ENCODE measurements around the gene SGK1.
A peak's percentile ranks its signal among the peaks of the same experiment; 100 is the strongest.
"Not testable (repeated sequence)": the region's sequence is repeated elsewhere in the genome, so short reads cannot be mapped to it uniquely, and the experiment has no call there.

SGK1 gene

DNA sequence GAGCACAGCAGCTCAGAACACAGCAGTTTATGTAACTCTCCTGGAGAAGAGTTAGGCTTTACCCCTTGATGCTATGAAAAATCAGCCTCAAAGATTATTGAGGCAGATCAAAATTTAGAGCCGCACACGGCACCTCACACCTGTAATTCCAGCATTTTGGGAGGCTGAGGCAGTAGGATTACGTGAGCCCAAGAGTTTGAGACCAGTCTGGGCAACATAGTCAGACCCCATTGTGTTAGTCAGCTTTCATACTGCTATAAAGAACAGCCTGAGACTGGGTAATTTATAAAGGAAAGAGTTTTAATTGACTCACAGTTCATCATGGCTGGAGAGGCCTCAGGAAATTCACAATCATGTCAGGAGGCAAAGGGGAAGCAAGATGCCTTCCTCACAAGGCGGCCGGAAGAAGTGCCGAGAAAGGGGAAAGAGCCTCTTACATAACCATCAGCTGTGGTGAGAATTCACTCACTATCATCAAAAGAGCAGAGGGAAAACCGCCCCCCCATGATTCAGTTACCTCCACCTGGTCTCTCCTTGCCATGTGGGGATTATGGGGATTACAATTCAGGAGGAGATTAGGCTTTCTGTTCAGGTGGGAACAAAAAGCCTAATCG lies 87.7 kb downstream of the SGK1 start:
- no peak for TF ChIP-seq POLR2A (IDR thresholded peaks at IDR 0.05; ENCODE audit: low read depth, low read length)
- no peak for TF ChIP-seq TAF1 (IDR thresholded peaks at IDR 0.05; ENCODE audit: borderline replicate concordance, low read depth, low read length)
- no peak for TF ChIP-seq POLR2AphosphoS5 (IDR thresholded peaks at IDR 0.05; ENCODE audit: low read depth, low read length)
- DNase-seq (ENCODE audit: insufficient read length) (no peak), FAIRE-seq (no peak)

- FAIRE-seq, result no peak
- no peak for TF ChIP-seq TAF1 (IDR thresholded peaks at IDR 0.05; ENCODE audit: borderline replicate concordance, low read depth, low read length)
- TF ChIP-seq POLR2A (IDR thresholded peaks at IDR 0.05; ENCODE audit: low read depth, low read length), result no peak
- no peak for TF ChIP-seq POLR2AphosphoS5 (IDR thresholded peaks at IDR 0.05; ENCODE audit: low read depth, low read length)
- no peak for DNase-seq (ENCODE audit: insufficient read length)
Measured at GRCh38 chr6:134229520-134229919, 88.4 kb downstream of the SGK1 start.

- no peak for FAIRE-seq
- no peak for TF ChIP-seq TAF1 (IDR thresholded peaks at IDR 0.05; ENCODE audit: borderline replicate concordance, low read depth, low read length)
- TF ChIP-seq POLR2A (IDR thresholded peaks at IDR 0.05; ENCODE audit: low read depth, low read length), result no peak
- TF ChIP-seq POLR2AphosphoS5 (IDR thresholded peaks at IDR 0.05; ENCODE audit: low read depth, low read length), result no peak
- no peak for DNase-seq (ENCODE audit: insufficient read length)
Measured at GRCh38 chr6:134223796-134224420, 94.0 kb downstream of the SGK1 start.

GRCh38 chr6:134221250-134221649 lies 96.7 kb downstream of the SGK1 start:
- TF ChIP-seq POLR2AphosphoS5 (IDR thresholded peaks at IDR 0.05; ENCODE audit: low read depth, low read length) (no peak), POLR2A (IDR thresholded peaks at IDR 0.05; ENCODE audit: low read depth, low read length) (no peak), TAF1 (IDR thresholded peaks at IDR 0.05; ENCODE audit: borderline replicate concordance, low read depth, low read length) (no peak)
- no peak for DNase-seq (ENCODE audit: insufficient read length)
- no peak for FAIRE-seq

GRCh38 chr6:134217798-134218140 lies 100.1 kb downstream of the SGK1 start:
- DNase-seq (ENCODE audit: insufficient read length) (no peak), FAIRE-seq (no peak)
- no peak for TF ChIP-seq POLR2AphosphoS5 (IDR thresholded peaks at IDR 0.05; ENCODE audit: low read depth, low read length)

DNA sequence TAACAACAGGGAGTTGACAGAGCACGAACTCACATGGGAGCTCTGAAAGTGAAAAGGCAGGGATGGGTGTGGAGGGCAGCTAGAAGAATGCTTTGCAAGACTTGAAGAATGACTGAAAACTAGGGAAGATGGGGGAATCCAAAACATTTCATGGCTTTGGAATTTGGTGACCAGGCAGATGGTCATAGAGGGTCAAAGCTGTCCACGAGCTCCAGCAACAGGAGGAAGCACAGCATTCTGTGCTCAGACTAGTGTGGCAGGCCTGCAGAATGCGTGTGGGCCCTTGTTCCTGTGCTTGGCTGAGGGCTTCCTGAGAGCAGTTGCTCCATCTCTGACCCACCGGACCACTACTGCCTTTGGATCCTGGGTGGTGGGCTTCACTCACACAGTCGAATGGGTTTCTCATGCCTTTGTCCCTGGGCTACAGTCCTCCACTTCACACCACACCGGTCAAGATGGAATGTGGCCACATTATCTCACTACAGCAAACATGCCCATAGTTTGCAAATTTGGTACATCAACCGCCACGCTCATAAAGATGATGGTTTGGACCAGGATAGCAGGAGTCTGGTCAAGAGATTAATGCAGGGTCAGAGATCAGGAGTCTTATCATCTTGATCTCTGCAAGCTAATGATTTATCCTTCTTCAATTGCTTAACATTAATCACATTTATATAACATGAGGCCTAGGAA lies 100.7 kb downstream of the SGK1 start:
- no peak for DNase-seq (ENCODE audit: insufficient read length)
- FAIRE-seq, result no peak
- TF ChIP-seq TAF1 (IDR thresholded peaks at IDR 0.05; ENCODE audit: borderline replicate concordance, low read depth, low read length), result no peak

GRCh38 chr6:134216301-134217010 lies 101.5 kb downstream of the SGK1 start:
- DNase-seq (ENCODE audit: insufficient read length), result no peak
- TF ChIP-seq POLR2AphosphoS5 (IDR thresholded peaks at IDR 0.05; ENCODE audit: low read depth, low read length) (no peak), TAF1 (IDR thresholded peaks at IDR 0.05; ENCODE audit: borderline replicate concordance, low read depth, low read length) (no peak), POLR2A (IDR thresholded peaks at IDR 0.05; ENCODE audit: low read depth, low read length) (no peak)
- FAIRE-seq, result peak; percentile 14

DNA sequence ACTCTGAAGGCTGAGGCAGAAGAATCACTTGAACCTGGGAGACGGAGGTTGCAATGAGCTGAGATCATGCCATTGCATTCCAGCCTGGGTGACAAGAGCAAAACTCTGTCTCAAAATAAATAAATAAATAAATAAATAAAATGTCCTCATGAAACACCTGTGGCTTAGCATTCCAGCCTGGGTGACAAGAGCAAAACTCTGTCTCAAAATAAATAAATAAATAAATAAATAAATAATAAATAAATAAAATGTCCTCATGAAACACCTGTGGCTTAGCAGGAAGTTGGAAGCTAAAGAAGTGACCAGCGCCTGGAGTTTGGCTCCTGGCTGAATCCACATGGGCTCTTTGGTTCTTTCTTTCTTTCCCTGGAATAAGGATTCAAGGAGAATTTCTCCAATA lies 104.5 kb downstream of the SGK1 start:
- FAIRE-seq; DNase-seq (ENCODE audit: insufficient read length): not testable (repeated sequence)

DNA sequence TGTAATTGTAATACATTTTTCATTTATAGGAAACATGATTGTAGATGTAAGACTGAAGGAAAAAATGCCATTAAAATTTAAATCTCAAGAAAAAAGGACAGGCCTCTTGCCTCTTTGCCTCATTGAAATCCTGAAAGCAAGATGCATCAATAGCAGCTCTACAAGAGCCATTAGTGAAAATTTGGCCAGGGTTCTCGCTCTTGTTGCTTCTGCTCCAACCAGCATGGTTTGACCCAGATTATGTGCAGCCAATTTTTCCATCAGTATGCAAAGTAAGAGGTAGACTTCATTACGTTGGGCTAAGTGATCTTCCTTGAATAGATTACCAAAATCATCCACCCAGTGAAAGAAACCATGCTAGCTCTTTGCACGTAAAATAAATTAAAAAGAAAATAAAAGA lies 106.6 kb downstream of the SGK1 start:
- DNase-seq (ENCODE audit: insufficient read length), result no peak
- TF ChIP-seq POLR2A (IDR thresholded peaks at IDR 0.05; ENCODE audit: low read depth, low read length) (no peak), POLR2AphosphoS5 (IDR thresholded peaks at IDR 0.05; ENCODE audit: low read depth, low read length) (no peak), TAF1 (IDR thresholded peaks at IDR 0.05; ENCODE audit: borderline replicate concordance, low read depth, low read length) (no peak)
- no peak for FAIRE-seq

DNA sequence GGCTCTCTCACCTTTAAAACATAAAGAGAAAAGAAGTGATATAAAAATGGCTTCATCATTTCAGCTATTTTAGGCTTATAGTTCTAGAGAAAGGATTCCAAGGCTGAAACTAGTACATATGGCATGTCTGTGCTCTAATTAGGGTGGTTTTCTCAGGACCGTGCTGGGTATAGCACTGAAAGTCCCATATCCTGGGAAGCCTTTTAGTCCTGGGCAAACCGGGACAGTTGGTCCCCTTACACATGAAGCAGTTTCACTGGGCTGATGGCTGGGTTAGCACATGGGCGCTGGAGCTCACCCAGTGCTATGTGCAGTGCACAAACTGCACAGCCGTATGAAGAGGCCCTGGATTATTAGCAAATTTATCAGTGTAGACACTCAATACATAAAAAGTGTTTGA lies 110.5 kb downstream of the SGK1 start:
- no peak for FAIRE-seq
- TF ChIP-seq POLR2AphosphoS5 (IDR thresholded peaks at IDR 0.05; ENCODE audit: low read depth, low read length) (no peak), POLR2A (IDR thresholded peaks at IDR 0.05; ENCODE audit: low read depth, low read length) (no peak), TAF1 (IDR thresholded peaks at IDR 0.05; ENCODE audit: borderline replicate concordance, low read depth, low read length) (no peak)
- no peak for DNase-seq (ENCODE audit: insufficient read length)

- FAIRE-seq, result no peak
- DNase-seq (ENCODE audit: insufficient read length), result no peak
- TF ChIP-seq TAF1 (IDR thresholded peaks at IDR 0.05; ENCODE audit: borderline replicate concordance, low read depth, low read length) (no peak), POLR2AphosphoS5 (IDR thresholded peaks at IDR 0.05; ENCODE audit: low read depth, low read length) (no peak), POLR2A (IDR thresholded peaks at IDR 0.05; ENCODE audit: low read depth, low read length) (no peak)
Measured at GRCh38 chr6:134205366-134205765, 112.5 kb downstream of the SGK1 start.

- not testable (repeated sequence) for FAIRE-seq; DNase-seq (ENCODE audit: insufficient read length)
Measured at GRCh38 chr6:134204759-134205158, 113.2 kb downstream of the SGK1 start.

Data from GM12892 (cell line).